Coronary artery (tissue), 2 donors: ENCODE measurements around the gene KIRREL3.

Experiments used
- DNase-seq: peaks from one replicate; pipeline ENCODE4 v3.0.0-alpha.2; 2017; ENCODE audit warnings: low spot score
- H3K27ac ChIP-seq, 2 donors: fragments of 200-600 bp; sonication (generic); one replicate each; pipeline ENCODE4 v1.5.1; 2016 to 2019
- H3K4me3 ChIP-seq: fragments of 200-600 bp; sonication (generic); 2 replicates; pipeline ENCODE4 v1.5.1; 2016; ENCODE audit warnings: mild to moderate bottlenecking, moderate library complexity
- TF ChIP-seq, protein P1 (sequence below): fragments of 200-600 bp; sonication (generic); IDR thresholded peaks from one replicate; pipeline ENCODE4 v1.5.1; 2019; ENCODE audit warnings: antibody characterized with exemption

The KIRREL3 gene

DNA sequence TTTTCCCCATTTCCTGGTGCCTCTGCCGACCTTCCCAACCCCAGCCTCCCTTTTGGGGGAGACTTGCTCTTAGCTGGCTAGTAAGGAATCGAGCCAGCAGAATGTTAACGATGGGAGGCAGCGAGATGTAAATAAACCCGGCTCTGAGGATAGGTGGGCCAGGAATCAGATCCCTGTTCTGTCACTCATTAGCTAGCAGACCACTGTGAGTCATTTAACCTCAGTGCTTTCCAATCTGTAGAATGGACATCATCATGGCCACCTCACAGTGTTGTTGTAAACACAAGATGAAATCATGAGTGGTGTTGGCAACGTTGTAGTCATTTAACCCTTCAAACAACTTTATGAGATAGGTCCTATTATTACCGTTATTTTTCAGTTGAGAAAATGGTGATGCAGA, 208.6 kb downstream of the KIRREL3 start:
- no peak for DNase-seq
- H3K27ac ChIP-seq, result no peak overlapping the region
- TF ChIP-seq, protein P1, sequence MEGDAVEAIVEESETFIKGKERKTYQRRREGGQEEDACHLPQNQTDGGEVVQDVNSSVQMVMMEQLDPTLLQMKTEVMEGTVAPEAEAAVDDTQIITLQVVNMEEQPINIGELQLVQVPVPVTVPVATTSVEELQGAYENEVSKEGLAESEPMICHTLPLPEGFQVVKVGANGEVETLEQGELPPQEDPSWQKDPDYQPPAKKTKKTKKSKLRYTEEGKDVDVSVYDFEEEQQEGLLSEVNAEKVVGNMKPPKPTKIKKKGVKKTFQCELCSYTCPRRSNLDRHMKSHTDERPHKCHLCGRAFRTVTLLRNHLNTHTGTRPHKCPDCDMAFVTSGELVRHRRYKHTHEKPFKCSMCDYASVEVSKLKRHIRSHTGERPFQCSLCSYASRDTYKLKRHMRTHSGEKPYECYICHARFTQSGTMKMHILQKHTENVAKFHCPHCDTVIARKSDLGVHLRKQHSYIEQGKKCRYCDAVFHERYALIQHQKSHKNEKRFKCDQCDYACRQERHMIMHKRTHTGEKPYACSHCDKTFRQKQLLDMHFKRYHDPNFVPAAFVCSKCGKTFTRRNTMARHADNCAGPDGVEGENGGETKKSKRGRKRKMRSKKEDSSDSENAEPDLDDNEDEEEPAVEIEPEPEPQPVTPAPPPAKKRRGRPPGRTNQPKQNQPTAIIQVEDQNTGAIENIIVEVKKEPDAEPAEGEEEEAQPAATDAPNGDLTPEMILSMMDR, result no peak
- H3K4me3 ChIP-seq, result no peak overlapping the region

DNA sequence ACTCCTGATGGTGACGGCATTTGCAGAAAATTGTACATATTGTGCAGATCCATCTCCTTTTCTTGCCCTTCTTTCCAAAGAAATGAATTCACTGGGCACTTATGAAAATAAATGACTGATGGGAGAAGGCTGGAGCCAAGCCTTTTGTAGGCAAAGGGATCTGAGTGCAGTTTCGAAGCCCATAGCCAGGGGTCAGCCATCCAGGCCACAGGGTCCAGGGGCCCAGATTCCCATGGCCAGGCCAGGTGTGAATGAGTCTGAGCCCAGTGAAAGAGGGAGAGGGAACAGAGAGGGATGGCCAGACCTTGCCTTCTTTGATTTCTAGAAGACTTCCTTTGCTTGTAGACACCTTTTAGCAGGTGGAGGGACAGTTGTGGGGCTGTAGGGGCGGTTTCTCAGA, 209.1 kb downstream of the KIRREL3 start:
- no peak overlapping the region for H3K4me3 ChIP-seq
- H3K27ac ChIP-seq, result no peak overlapping the region
- TF ChIP-seq, protein P1, result no peak
- no peak for DNase-seq

DNA sequence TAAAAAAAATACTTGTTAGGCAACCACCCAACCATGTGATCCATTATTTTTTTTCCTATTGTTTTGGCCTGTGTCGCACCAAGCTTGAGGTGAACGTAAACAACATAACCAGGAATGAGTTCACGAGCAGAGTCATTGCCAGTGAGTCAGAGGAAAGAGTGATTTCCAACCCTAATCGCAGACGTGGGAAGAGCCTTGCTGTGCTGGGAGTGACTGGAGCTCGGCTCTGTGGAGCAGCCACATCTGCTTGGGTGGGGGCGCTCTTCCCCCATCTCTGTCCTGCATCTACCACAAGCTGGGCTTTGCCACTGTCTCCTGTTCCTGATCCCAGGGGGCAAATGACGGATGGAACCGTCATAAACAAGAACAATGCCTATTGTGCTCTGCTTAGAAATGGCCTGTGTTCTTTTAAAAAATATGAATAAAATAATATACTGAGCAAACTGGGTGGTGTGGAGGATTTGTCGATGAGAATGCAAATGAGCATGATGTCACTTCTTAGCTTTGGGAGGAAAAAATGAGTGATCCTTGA, 210.0 kb downstream of the KIRREL3 start:
- TF ChIP-seq, protein P1, result no peak
- no peak for DNase-seq
- H3K27ac ChIP-seq, result no peak overlapping the region
- H3K4me3 ChIP-seq, result no peak overlapping the region

DNA sequence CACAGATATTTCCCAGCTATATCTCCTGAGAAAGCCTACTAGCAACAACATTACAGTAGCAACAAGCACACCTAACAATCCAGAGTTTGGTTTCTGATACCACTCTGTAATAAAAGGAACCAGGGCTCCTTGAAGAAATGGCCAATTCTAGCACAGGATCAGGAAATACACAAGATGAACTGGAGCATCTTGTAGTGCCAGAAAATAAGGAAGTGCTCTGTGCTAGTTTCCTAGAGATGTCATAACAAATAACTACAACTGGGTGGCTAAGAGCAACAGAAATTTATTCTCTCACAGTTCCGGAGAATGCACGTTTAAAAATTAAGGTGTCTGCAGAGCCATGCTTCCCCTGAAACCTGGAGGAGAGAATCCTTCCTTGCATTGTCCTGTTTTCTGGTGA, 217.8 kb downstream of the KIRREL3 start:
- DNase-seq, result no peak
- Histone ChIP-seq H3K27ac (no peak overlapping the region), H3K4me3 (no peak overlapping the region)
- TF ChIP-seq, protein P1, result no peak

GRCh38 chr11:126781942-126782341, 218.6 kb downstream of the KIRREL3 start:
- TF ChIP-seq, protein P1, result no peak
- Histone ChIP-seq H3K4me3 (no peak overlapping the region), H3K27ac (no peak overlapping the region)
- no peak for DNase-seq

- no peak for DNase-seq
- TF ChIP-seq, protein P1, result no peak
- Histone ChIP-seq H3K27ac (no peak overlapping the region), H3K4me3 (no peak overlapping the region)
Measured at GRCh38 chr11:126776119-126776518, 224.5 kb downstream of the KIRREL3 start.

- Histone ChIP-seq H3K27ac (no peak overlapping the region), H3K4me3 (no peak overlapping the region)
- no peak for DNase-seq
- TF ChIP-seq, protein P1, result no peak
Measured at GRCh38 chr11:126772267-126772666, 228.3 kb downstream of the KIRREL3 start.
